Measurements from ENCODE around the gene SNAI1.

- TF ChIP-seq FOXM1 (IDR thresholded peaks at IDR 0.05; ENCODE audit: borderline replicate concordance, low read depth): no peak
- TF ChIP-seq REST (IDR thresholded peaks at IDR 0.05; ENCODE audit: low read depth): no peak
- no peak for TF ChIP-seq MAX (IDR thresholded peaks at IDR 0.05)
- TF ChIP-seq EP300 (IDR thresholded peaks at IDR 0.05; ENCODE audit: borderline replicate concordance): no peak
- no peak for TF ChIP-seq TAF1 (IDR thresholded peaks at IDR 0.05; ENCODE audit: low read depth)
- no peak for TF ChIP-seq RAD21 (IDR thresholded peaks at IDR 0.05; ENCODE audit: low read depth)
- TF ChIP-seq YY1 (IDR thresholded peaks at IDR 0.05; ENCODE audit: low read depth): no peak
- no peak for TF ChIP-seq CEBPB (IDR thresholded peaks at IDR 0.05)
- no peak for TF ChIP-seq USF1 (IDR thresholded peaks at IDR 0.05)
- no peak for TF ChIP-seq EGR1 (IDR thresholded peaks at IDR 0.05)
Observed at GRCh38 chr20:49945701-49946477, 36.9 kb upstream of the SNAI1 start.
